Left lung (tissue), 10 donors: ENCODE data around the gene CYFIP2. TPM values are rescaled to one million over a fixed set of nuclear protein-coding genes. Genes with fewer than 3 reads are reported as not detected.
"Not testable (repeated sequence)": the region's sequence is repeated elsewhere in the genome, so short reads cannot be mapped to it uniquely, and the experiment has no call there.

Experiments
- ATAC-seq: fragments of 200-7000 bp; cut with Tn5 transposase; one replicate; pipeline ENCODE4 v1.9.1; 2020; ENCODE audit warnings: moderate library complexity
- DNase-seq, 4 donors: peaks; one replicate each; pipeline ENCODE4 v3.0.0-alpha.2; 2013 to 2020
- H3K27ac ChIP-seq, 2 donors: fragments of 200-600 bp; sonication (generic) in 1 of 2; one replicate each; pipeline versions ENCODE4 v1.5.0 to v1.8.0; 2020 to 2021
- H3K27me3 ChIP-seq, 2 donors: fragments of 200-600 bp; sonication (generic) in 1 of 2; one replicate each; pipeline versions ENCODE4 v1.5.0 to v1.8.0; 2020 to 2021
- H3K36me3 ChIP-seq, 2 donors: fragments of 200-600 bp; sonication (generic) in 1 of 2; one replicate each; pipeline versions ENCODE4 v1.5.0 to v1.8.0; 2020 to 2021
- H3K4me1 ChIP-seq, 2 donors: fragments of 200-600 bp; one replicate each; pipeline ENCODE4 v1.8.0; 2021
- H3K4me3 ChIP-seq, 2 donors: fragments of 200-600 bp; sonication (generic) in 1 of 2; one replicate each; pipeline versions ENCODE4 v1.5.0 to v1.8.0; 2020 to 2021; ENCODE audit warnings: mild to moderate bottlenecking in 1 of 2
- H3K9me3 ChIP-seq, 2 donors: fragments of 200-600 bp; sonication (generic) in 1 of 2; one replicate each; pipeline versions ENCODE4 v1.5.0 to v1.8.0; 2020 to 2021
- CTCF ChIP-seq, 2 donors: fragments of 200-600 bp; sonication (generic) in 1 of 2; IDR thresholded peaks; one replicate each; pipeline versions ENCODE4 v1.5.0 to v1.8.0; 2021; ENCODE audit warnings: antibody characterized with exemption in 2 of 2
- intact Hi-C, 2 donors: fragments of 100-400 bp; cut with DNase I; formaldehyde crosslinking; loops; one replicate each; pipeline versions ENCODE4 v1.11.2 to v1.14.2; 2022
- polyA plus RNA-seq, 6 donors: library from polyadenylated mRNA; unstranded; fragments of 120-200 nt; gene quantifications; one replicate each; pipeline ENCODE4 v1.2.1, GENCODE V29; 2013; ENCODE audit not compliant: insufficient read length in 6 of 6
- total RNA-seq, 2 donors: library from RNA; stranded (reverse); fragmentation: NEBNext Ultra II Directional; extraction: Animal tissue kit (Norgen Biotek cat#: 25700); gene quantifications; one replicate each; pipeline ENCODE4 v1.2.1, GENCODE V29; 2021
- donor health status: DM: no; HTN: yes; CAD: no.
- donor health status: DM: no; HTN: no; CAD: no.

CYFIP2 gene
- total and polyA plus RNA-seq, 8 donors = 25.6 to 63.4 (median 31.2) TPM

GRCh38 chr5:157398305-157398704 is 132.4 kb downstream of the CYFIP2 start:
- ATAC-seq (no peak), DNase-seq (no peak)
- Histone ChIP-seq H3K4me1 (no peaks in the 10 kb centered on the region), H3K9me3 (no peaks in the 10 kb centered on the region), H3K4me3 (no peak overlapping the region), H3K27me3 (no peaks in the 10 kb centered on the region), H3K27ac (no peak overlapping the region), H3K36me3 (peaks cover 0 to 5% of the 10 kb centered on the region in 2 donors)
- intact Hi-C loops = no loop called here
- TF ChIP-seq CTCF (IDR thresholded peaks at IDR 0.05) = no peak

GRCh38 chr5:157400741-157401495 is 135.0 kb downstream of the CYFIP2 start:
- Histone ChIP-seq H3K36me3 (no peaks in the 10 kb centered on the region), H3K9me3 (peaks cover 0 to 12% of the 10 kb centered on the region in 2 donors), H3K27ac (no peak overlapping the region), H3K4me1 (no peaks in the 10 kb centered on the region), H3K27me3 (no peaks in the 10 kb centered on the region), H3K4me3 (no peak overlapping the region)
- intact Hi-C loops = no loop called here
- no peak for DNase-seq
- ATAC-seq = no peak
- TF ChIP-seq CTCF (IDR thresholded peaks at IDR 0.05) = no peak

GRCh38 chr5:157415838-157416237 is 149.9 kb downstream of the CYFIP2 start:
- intact Hi-C loops = no loop called here
- H3K27me3 ChIP-seq = no peaks in the 10 kb centered on the region
- no peaks in the 10 kb centered on the region for H3K36me3 ChIP-seq
- H3K9me3 ChIP-seq = peaks cover 0 to 8% of the 10 kb centered on the region in 2 donors
- no peaks in the 10 kb centered on the region for H3K4me1 ChIP-seq
- no peak overlapping the region for H3K4me3 ChIP-seq
- H3K27ac ChIP-seq = no peak overlapping the region
- ATAC-seq (no peak), DNase-seq (no peak)
- no peak for TF ChIP-seq CTCF (IDR thresholded peaks at IDR 0.05)

GRCh38 chr5:157419521-157419920 is 153.6 kb downstream of the CYFIP2 start:
- ATAC-seq, intact Hi-C loops, H3K4me3 ChIP-seq, H3K4me1 ChIP-seq, H3K9me3 ChIP-seq, H3K27ac ChIP-seq, H3K36me3 ChIP-seq, H3K27me3 ChIP-seq: not testable (repeated sequence)
- DNase-seq = peak in 1 of 4 donors; percentile 76

- H3K9me3 ChIP-seq, ATAC-seq, H3K36me3 ChIP-seq, H3K27ac ChIP-seq, H3K4me3 ChIP-seq, H3K4me1 ChIP-seq, DNase-seq, intact Hi-C loops, H3K27me3 ChIP-seq: not testable (repeated sequence)
Observed at GRCh38 chr5:157429920-157430319, 164.0 kb downstream of the CYFIP2 start.

- peak in 2 of 4 donors; percentile 39 to 58 for DNase-seq
- Histone ChIP-seq H3K27ac (no peak overlapping the region), H3K4me3 (no peak overlapping the region), H3K36me3 (no peaks in the 10 kb centered on the region), H3K27me3 (no peaks in the 10 kb centered on the region), H3K9me3 (no peaks in the 10 kb centered on the region), H3K4me1 (no peaks in the 10 kb centered on the region)
- intact Hi-C loops = no loop called here
- TF ChIP-seq CTCF (IDR thresholded peaks at IDR 0.05) = peak in 1 of 2 donors; percentile 32
- peak; percentile 91 for ATAC-seq
Observed at GRCh38 chr5:157431544-157432200, 165.7 kb downstream of the CYFIP2 start.
